Astrocyte of the spinal cord (primary cell): ENCODE measurements around the gene NPAS2.
A peak's percentile ranks its signal among the peaks of the same experiment; 100 is the strongest.

Source experiments
- DNase-seq: peaks from one replicate; pipeline ENCODE4 v3.0.0; 2011; ENCODE audit warnings: low read depth, low spot score
- H3K4me3 ChIP-seq: 2 replicates; pipeline ENCODE4 v1.5.1; 2011; ENCODE audit warnings: low read depth, mild to moderate bottlenecking, low read length, moderate library complexity
- CTCF ChIP-seq: IDR thresholded peaks from 2 replicates; pipeline ENCODE4 v1.5.1; 2012; ENCODE audit warnings: low read depth, mild to moderate bottlenecking, low read length, inconsistent platforms
- in situ Hi-C: cut with HindIII; loops from 2 replicates; pipeline ENCODE4 v1.10.0; 2017; ENCODE audit warnings: low sequenced_read_pairs

NPAS2 gene

GRCh38 chr2:100779908-100780202 is 40.1 kb upstream of the NPAS2 start:
- in situ Hi-C loops, result no loop called here
- H3K4me3 ChIP-seq, result no peak overlapping the region
- no peak for TF ChIP-seq CTCF
- no peak for DNase-seq

GRCh38 chr2:100780203-100781008 is 39.5 kb upstream of the NPAS2 start:
- TF ChIP-seq CTCF, result no peak
- H3K4me3 ChIP-seq, result no peak overlapping the region
- DNase-seq, result peak; percentile 66
- in situ Hi-C loops, result no loop called here

GRCh38 chr2:100781009-100781325 is 39.0 kb upstream of the NPAS2 start:
- TF ChIP-seq CTCF, result no peak
- DNase-seq, result no peak
- no peak overlapping the region for H3K4me3 ChIP-seq
- in situ Hi-C loops, result no loop called here

- in situ Hi-C loops, result no loop called here
- no peak for DNase-seq
- no peak for TF ChIP-seq CTCF
- no peak overlapping the region for H3K4me3 ChIP-seq
Observed at GRCh38 chr2:100781523-100782379, 38.2 kb upstream of the NPAS2 start.

GRCh38 chr2:100782380-100782878 is 37.5 kb upstream of the NPAS2 start:
- no peak for TF ChIP-seq CTCF
- DNase-seq, result no peak
- H3K4me3 ChIP-seq, result no peak overlapping the region
- in situ Hi-C loops, result no loop called here

- no peak for TF ChIP-seq CTCF
- no peak for DNase-seq
- H3K4me3 ChIP-seq, result no peak overlapping the region
- in situ Hi-C loops, result no loop called here
Observed at GRCh38 chr2:100783987-100784386, 36.0 kb upstream of the NPAS2 start.
